Activated naive CD8-positive, alpha-beta T cell treated with anti-CD3 and anti-CD28 coated beads, Interleukin-2, amount 50 U/mL, for 16 hours (primary cell): ENCODE measurements around the gene FARS2.

Source experiments
- DNase-seq: peaks from one replicate; pipeline ENCODE4 v3.0.0-alpha.2; 2020; ENCODE audit warnings: low read depth, low spot score

FARS2 gene

DNA sequence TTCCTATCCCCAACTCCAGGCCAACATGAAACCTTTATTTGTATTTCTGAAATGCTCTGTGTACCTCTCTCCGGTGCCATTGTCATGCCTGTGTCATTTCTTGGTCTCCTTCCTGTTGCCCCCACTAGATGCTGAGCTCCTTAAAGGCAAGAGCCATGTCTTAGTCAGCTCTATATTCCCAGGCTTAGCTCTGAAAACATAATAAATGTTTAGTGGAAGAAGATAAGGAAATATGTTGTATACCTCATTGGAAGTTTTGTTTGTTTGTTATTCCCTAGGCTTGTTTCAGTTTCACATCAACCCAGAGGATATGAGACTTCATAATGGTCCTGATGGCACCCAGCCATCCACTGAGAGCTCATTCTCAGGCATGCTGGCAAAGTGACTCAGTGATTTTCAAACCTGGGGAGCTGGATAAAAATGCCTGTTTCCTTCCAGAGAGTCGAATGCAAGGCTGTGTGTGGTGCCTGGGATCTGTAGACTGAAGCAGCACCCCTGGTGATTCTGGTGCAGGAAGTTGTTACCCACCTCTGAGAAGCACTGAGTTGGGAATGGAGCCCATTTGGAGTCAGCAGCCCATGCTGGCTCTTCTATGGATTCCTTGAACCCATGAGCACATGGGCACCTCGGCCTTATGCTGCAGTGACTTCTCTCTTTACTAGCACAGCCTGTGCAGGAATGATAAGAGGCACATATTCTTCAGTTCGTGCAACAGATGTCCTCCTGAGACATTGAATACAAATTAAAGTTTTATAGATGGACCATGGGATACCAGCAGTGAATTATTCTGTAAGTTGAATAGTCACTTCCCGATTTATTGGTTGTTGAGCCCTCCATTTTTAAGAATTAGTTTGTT, 205.2 kb downstream of the FARS2 start:
- DNase-seq = no peak

DNA sequence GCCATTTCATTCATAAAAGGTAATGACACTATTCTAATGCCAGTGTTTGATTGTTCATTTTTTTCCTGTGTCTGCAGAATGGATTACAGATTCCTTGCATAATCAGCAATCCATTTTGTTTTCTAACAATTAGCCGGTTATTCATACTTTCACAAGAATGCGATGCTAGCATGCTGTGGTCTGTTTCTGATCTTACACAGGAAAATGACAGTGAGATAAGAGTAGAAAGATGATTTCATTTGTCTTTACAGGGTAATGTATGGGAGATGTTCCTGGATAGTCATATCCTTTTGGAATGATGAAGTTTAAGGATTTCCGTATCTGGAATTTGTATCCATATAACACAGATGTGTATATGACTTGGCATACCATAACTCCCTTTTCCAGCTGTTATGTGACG, 207.3 kb downstream of the FARS2 start:
- DNase-seq = no peak

DNA sequence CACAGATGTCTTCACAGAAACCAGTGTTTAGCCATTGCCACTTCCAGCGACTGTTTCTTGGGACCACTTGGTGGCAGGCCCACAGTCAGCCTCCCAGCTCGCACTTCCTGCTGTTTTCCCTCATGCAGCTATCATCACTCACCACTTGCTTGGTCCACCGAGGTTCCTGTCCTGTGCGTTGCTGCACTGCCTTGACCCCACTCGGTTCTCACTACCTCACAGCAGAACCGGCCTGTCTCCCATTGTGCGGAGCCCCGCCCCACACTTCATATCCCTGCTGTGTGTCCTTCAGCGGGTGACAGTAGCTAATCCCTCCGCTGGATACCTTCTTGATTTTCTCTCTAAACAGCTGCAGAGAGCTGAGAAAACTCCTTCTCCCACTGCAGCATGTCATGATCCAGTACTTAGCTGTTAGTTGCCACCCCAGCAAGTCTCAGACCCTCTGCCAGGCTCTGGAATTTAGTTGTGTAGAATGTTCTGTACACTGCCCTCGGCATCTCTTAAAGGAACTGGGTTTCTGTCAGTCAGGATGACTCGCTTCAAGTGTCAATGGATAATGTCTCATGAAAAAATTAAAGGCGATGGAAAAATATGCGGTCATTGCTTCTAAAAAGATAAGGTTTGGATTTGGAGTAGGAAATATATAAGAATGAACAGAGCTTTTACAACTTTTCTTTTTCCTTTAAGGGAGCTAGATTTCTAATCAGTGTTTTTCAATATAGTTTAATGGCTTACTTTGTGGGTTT, 208.0 kb downstream of the FARS2 start:
- DNase-seq = no peak

DNA sequence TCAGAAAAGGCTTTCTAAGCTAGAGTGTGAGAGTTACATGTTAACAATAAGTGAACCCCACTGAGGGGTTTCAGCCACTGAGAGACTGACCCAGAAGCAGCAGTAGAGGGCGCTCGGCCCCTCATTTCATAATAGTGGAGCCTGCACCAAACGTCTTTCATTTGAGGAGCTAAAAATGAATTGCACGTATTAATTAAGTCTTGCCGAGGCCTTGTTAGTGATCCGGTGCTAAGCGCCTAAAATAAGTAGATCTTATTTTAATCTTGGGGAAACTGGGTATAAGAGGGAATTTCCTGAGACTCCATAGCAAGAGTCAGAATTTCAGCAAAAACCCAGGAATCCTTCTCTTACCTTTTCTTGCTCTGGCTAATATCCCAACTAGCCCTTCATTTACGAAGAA, 209.7 kb downstream of the FARS2 start:
- peak; percentile 10 for DNase-seq

DNA sequence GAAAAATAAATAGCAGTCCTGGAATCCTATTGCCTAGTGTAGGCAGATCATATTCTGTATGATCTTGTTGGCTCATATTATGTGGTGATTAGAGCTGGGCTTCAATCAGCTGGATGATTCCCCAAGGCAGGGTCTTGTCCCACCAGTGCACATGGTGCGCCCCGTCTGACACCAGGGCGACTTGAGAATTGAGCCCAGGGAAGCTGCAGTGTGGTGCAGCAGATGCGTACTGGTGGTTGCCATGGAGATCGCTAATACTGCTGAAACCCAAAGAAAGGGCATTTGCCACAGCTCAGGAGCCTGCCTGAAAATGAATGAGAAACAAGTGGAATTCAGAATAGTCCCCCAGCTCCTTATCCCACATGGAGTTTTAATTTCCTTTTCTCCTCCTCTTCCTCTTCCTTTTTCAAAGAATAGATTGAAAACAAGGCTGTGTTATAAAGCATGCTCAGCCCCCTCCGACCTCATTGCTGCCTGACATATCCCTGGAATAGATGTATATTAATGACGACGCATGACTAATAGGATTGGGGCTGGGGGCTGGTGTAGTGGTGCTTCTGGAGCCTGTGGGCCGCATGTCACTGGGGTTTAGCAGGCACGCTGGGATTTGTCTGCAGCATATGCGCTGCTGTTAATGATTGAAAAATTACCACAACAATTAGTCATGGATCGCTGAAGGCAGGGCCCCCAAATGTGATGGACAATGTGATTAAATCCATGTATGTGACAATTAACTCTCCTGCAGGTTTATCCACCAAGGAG, 210.5 kb downstream of the FARS2 start:
- no peak for DNase-seq

DNA sequence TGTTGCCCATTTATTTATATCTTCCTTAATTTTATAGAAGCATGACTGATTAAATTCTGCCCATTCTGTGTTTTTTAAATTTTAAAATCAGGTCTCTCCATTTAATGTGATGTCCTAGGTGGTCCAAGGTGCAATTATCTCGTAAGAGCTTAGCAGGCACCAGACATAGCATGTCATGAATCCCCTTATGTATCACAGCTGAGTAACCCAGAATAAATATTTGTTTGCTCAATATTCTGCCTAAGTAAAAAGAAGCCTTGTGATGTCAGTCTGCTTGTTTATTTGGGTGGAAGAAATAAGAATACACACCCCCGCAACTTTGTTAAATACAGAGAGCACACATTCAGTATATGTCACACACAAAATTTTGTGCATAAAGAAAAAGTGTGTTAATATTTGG, 211.3 kb downstream of the FARS2 start:
- DNase-seq = no peak

DNA sequence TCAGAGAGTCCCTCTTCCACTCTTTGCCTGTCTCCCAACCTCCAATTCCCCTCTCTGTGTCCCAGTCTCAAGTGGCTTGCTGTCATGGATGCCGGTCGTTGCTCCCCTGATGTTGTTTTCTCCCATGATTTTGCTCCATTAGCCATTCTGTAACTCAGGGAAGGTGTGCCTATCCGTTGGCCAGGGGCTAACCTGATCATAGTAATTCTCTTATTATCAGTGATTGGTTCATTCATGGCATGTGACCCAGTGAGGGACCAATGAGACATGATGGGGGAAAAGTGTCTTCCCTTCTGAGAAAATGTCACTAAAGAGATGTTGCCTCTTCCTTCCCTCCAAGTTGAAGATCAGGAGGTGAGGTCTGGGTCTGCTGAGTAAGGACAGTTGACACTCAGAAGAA, 214.5 kb downstream of the FARS2 start:
- DNase-seq = no peak

DNA sequence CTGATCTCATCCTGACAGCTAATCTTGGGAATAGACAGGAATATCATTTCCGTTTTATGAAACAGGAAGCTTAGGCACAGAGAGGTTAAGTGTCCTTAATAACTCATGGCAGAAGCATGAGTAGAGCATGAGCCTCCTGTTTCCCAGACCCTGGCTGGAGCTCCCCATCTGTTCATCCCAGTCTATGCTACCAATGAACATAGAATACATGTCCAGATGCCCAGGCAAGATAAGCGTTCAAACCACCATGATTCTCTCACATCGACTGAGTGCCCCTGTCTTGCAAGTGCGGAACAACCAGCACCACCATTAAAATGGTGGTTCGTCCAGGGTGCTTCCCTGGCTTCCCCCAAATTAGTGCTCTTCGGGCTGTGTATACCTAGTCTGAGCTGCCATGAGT, 217.1 kb downstream of the FARS2 start:
- no peak for DNase-seq

DNA sequence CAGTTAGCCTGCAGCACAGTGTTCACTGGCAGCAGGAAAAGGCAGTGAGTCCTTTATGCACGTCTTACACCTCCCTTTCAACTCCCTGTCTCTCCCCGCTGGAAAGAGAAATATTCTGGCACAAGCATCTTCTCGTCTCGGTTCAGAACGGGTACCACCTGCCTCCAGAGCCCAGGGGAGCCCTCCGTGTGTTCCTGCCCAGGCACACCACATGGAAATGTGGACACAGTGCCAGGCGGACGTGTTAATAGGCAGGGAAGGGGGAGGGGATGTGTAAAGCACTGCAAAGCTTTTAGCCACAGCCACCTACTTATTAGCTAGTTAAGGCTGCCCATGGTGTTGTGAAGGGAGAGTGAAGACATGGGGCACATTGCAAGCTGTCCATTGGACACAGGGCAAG, 219.7 kb downstream of the FARS2 start:
- DNase-seq = no peak

DNA sequence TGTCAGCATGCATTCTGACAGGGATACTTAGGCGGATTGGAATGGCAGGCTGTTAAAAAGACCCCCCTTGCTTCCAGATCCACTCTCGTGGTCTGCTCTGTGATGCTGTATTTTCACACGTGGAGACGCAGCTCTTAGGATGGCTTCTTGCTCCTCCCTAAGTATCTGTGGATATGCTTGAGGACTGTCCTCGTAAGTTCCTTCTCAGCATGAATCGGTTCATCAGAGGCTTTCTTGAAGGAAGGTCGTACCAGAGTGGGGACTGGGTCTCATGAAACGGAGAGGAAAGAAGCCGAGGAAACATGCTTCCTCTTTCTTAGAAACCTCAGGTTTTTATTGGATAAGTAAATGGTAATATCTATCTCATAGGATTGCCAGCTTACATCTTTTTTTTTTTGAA, 220.4 kb downstream of the FARS2 start:
- no peak for DNase-seq

DNA sequence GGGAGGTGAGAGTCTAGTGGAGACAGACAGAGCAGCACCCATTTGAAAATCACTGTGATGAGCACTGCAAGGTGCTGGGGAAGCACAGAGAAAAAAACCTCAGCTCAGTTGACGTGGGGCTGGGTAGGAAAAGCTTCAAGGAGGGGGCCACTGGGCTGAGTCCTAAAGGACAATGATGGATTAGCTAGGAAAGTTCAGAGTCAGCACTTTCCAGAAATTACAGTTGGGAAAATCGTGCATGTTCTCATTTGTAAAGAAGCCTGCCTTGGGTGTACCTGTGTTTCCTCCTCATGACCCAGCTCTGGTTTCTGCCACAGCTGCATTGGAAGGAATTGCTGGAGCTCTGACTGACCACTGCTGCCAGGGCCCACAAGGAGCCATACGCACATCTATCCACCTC, 221.3 kb downstream of the FARS2 start:
- no peak for DNase-seq

DNA sequence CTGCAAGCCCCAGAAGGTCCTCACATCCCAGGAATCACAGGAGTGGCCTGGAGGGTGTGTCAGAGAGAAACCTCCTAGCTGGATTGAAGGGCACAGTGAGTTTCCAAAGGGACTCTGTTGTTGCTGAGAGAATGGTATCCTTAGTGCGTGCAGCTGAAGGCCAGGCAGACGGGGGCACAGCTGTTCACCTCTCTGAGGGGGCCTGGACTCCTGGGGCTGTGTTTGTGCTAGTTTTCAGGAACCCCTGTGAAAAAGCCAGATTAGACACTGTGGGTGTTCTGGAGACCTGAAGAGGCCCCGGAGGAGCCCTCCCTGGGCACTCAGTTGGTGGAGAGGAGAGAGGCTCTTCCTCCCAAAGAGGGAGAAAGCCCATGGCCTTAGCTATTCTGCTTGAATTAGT, 223.4 kb downstream of the FARS2 start:
- no peak for DNase-seq

DNA sequence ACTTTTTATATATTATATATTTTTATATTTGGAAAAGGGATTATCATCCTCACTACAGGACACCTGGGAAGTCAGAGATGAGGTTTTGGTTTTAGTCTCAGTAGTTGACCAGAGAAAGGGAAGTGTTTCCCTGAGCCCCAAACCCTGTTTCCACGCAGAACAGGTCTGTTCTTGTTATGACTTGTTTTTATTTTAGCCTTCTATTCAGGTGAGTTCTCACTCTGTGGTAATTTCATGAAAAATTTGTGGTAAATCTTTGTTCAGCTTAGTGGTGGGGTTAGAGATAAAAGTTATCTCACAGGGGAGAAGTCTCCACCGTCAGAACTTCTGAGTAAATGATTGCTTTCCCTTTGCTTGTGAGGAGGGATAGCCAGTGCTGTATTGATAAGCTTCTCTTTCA, 224.9 kb downstream of the FARS2 start:
- DNase-seq = no peak

DNA sequence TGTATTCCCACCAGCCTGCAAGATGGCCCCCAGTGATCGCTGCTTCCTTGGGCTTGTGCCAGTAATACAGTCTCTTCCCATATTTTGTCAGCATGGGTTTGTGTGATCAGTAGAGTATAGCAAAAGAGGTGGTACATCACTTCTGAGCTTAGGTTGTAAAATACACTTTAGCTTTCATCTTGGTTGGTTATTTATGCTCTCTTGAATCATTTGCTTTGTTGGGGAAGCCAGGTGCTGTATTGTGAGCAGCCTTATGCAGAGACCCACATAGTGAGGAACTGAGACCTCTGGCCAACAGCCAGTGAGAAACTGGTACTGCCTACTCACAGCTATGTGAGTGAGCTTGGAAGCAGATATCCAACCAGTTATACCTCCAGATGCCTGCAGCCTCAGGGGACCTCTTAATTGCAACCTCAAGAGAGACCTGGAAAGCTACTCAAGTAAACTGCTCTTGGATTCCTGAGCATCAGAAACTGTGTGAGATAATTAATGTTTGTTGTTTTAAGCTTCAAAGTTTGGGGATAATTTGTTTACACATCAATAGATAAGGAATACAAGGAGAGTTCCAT, 229.3 kb downstream of the FARS2 start:
- no peak for DNase-seq

DNA sequence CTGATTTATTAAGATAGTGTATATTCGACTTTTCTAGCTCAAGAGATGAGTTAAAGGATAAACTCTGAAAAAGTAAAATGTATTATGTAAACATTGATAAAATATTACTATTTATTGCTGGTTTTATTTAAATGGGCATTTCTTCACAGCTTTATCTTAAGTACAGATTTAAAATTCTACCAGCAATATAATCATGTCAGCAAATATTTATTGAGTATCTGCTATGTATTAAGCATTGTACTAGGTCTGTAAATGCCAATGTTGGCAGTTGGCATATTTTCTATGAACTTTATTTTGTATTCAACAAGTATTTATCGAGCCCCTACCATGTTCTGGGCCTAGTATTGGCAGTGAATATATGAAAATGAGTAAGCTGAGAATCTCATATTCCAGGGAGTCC, 231.0 kb downstream of the FARS2 start:
- no peak for DNase-seq

DNA sequence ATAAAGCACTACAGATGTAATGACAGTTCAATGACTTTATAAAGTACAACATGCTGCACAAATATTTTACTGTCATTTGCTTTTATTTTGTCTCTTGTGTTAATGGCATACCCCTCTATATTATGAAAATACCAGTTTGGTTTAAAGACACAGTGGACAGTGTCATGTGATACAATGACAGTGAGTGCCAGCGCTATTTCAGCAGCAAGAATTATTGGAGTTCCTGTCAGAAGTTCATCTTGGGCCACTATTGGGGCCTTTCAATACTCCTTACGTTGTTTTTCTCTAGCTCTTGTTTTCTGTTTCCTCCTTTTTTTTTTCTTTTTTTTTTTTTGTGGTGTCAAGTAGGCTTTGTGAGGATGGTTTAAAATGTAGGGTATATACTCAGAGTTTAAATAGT, 232.5 kb downstream of the FARS2 start:
- DNase-seq = no peak

DNA sequence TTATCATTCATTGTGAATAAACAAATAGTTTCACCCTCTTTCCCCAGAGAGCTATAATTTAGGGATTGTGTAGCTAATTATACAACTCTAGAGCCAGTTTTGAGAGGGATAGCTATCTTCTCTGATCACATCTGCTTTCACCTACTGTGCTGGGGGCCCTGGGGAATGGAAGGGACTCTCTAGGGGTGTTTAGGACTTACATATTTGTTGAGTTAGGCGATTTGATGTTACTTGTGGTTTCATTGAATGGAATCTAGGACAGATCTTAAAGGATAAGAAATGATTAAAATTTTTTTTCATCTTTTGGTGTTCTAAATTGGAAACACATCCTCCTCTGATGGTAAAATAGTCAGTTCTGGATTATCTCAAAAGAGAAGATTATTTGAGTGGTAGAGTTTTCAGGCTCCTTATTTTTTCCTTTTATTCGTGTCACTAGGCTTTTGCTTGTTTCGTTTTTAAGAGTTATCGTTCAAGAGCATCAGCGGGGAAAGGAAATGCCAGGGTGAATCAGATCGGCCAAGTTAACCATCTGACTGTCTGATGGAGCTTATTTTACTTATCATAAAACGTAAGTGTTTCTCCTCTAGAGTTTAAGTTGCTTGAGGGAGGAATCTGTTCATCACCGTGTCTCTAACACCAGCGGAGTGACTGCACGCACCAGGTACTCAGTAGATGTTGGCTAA, 236.7 kb downstream of the FARS2 start:
- DNase-seq = no peak

DNA sequence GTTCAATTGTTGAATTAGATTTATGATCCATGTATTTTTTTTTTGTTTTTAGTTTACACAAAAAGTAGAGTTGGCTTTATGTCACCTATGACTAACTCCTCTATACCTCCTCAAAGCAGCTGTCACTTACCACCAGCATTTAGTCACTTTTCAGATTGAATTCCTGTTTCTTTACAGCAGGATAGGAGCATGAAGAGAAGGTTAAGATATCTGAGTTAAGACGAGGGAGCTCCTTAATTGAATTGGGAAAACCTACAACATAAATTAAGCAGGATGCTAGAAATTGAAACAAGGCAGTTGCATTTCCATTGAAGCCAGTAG, 237.2 kb downstream of the FARS2 start:
- DNase-seq = no peak

DNA sequence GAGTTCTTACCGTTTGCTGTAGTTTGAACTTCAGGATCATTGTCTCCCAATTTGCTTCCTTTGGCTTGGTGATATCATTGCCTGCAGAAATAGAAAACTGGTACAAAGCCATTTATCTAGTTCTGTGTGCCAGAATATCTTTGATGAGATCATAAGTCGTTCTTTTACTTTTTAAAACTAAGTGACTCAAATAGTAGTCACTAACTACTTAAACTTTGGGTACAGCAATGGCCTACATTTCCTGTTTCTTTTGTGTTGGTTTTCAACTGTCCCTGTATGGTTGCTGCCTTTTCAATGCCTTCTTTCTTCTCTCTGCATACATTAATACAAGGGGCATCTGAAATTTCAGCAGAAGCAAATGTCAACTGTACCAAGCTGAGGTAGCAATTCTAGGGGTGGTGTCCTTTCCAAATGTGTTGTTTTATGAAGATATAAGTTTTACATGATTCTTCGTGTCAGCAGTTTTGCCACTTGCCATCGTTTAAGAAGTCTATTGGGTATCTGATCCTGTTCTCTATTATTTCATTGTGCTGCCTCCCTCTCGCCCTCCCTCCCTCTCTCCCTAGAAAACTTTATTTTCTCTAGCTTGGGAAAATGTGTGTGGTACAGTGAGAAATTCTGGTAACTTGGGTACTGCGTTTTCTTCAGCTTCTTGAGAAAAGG, 238.5 kb downstream of the FARS2 start:
- no peak for DNase-seq

DNA sequence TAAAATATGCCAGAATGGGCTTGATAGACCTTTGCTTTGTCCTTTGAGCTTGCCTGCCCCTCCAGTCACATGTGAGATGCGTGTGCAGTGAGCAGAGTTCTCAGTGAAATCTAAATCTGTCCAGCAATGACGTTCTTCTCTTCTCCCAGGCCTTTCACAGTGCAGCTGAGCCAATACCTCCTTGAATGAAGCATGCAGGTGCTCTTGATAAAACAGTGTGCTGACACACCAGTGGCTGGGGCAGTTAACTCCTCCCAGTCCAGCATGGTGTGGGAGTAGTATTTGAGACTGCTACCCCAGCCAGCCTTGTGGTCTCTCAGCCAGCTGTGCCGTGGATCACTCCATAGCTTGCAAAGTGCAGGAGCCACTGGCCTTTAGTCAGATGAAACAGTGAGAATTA, 240.5 kb downstream of the FARS2 start:
- no peak for DNase-seq

DNA sequence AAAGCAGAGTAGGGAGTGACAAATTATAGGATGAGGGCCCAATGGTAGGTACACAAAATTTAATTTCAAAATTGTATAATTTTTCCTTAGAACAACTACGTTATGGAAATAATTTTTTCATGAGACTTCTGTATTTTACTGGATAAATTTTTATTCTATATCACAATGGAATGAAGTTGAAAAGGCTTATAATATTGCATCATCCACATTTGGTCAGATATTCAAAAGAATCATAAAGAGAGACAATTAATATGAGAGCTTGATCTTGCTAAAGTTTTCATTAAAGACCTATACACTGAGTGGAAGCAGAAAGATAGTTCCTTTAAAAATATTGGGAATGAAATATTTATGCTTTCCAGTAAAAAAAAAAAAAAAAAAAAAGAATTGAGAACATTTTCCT, 242.8 kb downstream of the FARS2 start:
- DNase-seq = no peak
